Loucy (cell line): ENCODE data around the gene SLC28A1.

Experiments
- H2AFZ ChIP-seq: fragments of 200-600 bp; sonication (generic); 2 replicates; pipeline ENCODE4 v1.6.0; 2016; ENCODE audit warnings: antibody characterized with exemption, mild to moderate bottlenecking, low read length, moderate library complexity
- H3F3A ChIP-seq: fragments of 200-600 bp; 2 replicates; pipeline ENCODE4 v1.6.0; 2016; ENCODE audit warnings: antibody characterized with exemption, low read depth, mild to moderate bottlenecking
- H3K27me3 ChIP-seq: fragments of 200-600 bp; sonication (generic); 2 replicates; pipeline ENCODE4 v1.6.1; 2014; ENCODE audit warnings: low read length, mild to moderate bottlenecking; ENCODE audit not compliant: insufficient read depth, poor library complexity, severe bottlenecking
- H3K36me3 ChIP-seq: fragments of 200-600 bp; sonication (generic); 2 replicates; pipeline ENCODE4 v1.6.1; 2016; ENCODE audit warnings: low read length; ENCODE audit not compliant: insufficient read depth
- H3K4me1 ChIP-seq: fragments of 200-600 bp; sonication (generic); 2 replicates; pipeline ENCODE4 v1.5.1; 2014; ENCODE audit warnings: low read length, mild to moderate bottlenecking; ENCODE audit not compliant: insufficient read depth, poor library complexity, severe bottlenecking
- H3K4me2 ChIP-seq: fragments of 200-600 bp; sonication (generic); 2 replicates; pipeline ENCODE4 v1.6.0; 2014; ENCODE audit warnings: antibody characterized with exemption, low read length, low read depth, mild to moderate bottlenecking; ENCODE audit not compliant: poor library complexity, severe bottlenecking
- H3K4me3 ChIP-seq: fragments of 200-600 bp; sonication (generic); 2 replicates; pipeline ENCODE4 v1.5.1; 2014; ENCODE audit warnings: low read length, mild to moderate bottlenecking, mixed read lengths; ENCODE audit not compliant: poor library complexity, severe bottlenecking
- H3K79me2 ChIP-seq: fragments of 200-600 bp; sonication (generic); 2 replicates; pipeline ENCODE4 v1.6.1; 2014; ENCODE audit warnings: low read length; ENCODE audit not compliant: insufficient read depth
- H3K9ac ChIP-seq: fragments of 200-600 bp; sonication (generic); 2 replicates; pipeline ENCODE4 v1.6.0; 2014; ENCODE audit warnings: mild to moderate bottlenecking, low read depth, low read length, moderate library complexity; ENCODE audit not compliant: poor library complexity, severe bottlenecking
- H3K9me2 ChIP-seq: fragments of 200-600 bp; sonication (generic); replicated peaks from 2 replicates; pipeline ENCODE4 v1.6.1; 2016; ENCODE audit warnings: low read depth, low read length, mixed read lengths
- H3K9me3 ChIP-seq: fragments of 200-600 bp; sonication (generic); 2 replicates; pipeline ENCODE4 v1.6.1; 2014; ENCODE audit warnings: mild to moderate bottlenecking, antibody characterized with exemption, low read length, low read depth; ENCODE audit not compliant: insufficient read depth
- H4K20me1 ChIP-seq: fragments of 200-600 bp; sonication (generic); 2 replicates; pipeline ENCODE4 v1.6.0; 2014; ENCODE audit warnings: antibody characterized with exemption, low read length, mild to moderate bottlenecking; ENCODE audit not compliant: insufficient read depth, poor library complexity, severe bottlenecking
- EZH2phosphoT487 ChIP-seq: fragments of 200-600 bp; IDR thresholded peaks from 2 replicates; pipeline ENCODE4 v1.6.1; 2018; ENCODE audit warnings: antibody characterized with exemption, mild to moderate bottlenecking, moderate library complexity, borderline replicate concordance
- TF ChIP-seq, protein P1 (sequence below): fragments of 200-600 bp; sonication (generic); conservative IDR thresholded peaks from 2 replicates; pipeline ENCODE4 v1.5.1; 2014; ENCODE audit warnings: mild to moderate bottlenecking, antibody characterized with exemption, low read length

SLC28A1 gene

DNA sequence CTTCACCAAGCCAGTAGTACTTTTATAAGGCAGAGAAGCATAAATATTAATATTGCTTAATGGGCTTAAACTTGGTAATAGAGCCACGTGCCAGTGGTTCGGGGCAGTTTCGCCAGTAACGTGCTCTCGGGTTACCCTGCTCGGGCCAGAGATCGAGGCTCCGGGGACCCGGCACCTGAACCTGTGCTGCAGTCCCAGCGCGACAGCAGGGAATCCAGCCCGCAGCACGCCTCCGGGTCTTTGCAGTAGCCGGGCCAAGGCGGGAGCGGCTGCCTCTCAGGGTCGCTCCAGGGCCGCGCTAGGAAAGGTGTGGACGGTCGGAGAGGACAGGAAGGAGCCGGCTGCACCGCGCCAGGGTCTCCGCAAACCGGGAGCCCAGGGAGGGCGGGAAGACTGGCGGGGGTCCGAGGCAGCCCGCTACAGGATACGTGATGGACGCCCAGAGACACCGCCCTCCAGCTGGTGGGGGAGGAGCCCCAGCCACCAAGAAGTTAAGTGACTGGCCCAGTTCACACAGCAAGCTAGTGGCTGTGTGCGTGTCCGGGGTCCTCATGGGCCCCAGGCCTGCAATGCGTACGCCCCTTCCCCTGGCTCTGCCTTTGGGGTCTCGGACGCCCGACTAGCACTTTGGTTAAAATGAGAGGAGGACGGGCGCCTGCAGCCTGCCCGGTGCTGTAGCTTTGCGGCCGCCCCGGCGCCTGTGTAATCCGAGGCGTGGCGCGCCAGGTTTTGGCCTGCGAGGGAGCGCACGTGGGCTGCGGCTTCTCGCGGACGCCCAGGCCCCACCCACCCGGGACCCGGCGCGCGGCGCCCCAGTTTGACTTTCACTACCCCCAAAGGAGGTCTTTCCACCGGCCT is 96.0 kb downstream of the SLC28A1 start:
- H3K4me3 ChIP-seq, result peak overlapping the region; percentile 79
- H3K9me2 ChIP-seq, result no peaks in the 10 kb centered on the region
- H3F3A ChIP-seq, result peaks cover 7% of the 10 kb centered on the region; the same call in 1 of the 2 replicates
- no peaks in the 10 kb centered on the region for H3K9me3 ChIP-seq
- H2AFZ ChIP-seq, result peak overlapping the region; percentile 89
- peaks cover 34% of the 10 kb centered on the region for H3K4me1 ChIP-seq
- peaks cover 38% of the 10 kb centered on the region for H3K79me2 ChIP-seq
- no peaks in the 10 kb centered on the region for H3K27me3 ChIP-seq
- peak overlapping the region; percentile 72 for H3K4me2 ChIP-seq
- TF ChIP-seq EZH2phosphoT487, result no peak
- H3K36me3 ChIP-seq, result no peaks in the 10 kb centered on the region
- peak overlapping the region; percentile 75 for H3K9ac ChIP-seq
- H4K20me1 ChIP-seq, result peaks cover 17% of the 10 kb centered on the region

DNA sequence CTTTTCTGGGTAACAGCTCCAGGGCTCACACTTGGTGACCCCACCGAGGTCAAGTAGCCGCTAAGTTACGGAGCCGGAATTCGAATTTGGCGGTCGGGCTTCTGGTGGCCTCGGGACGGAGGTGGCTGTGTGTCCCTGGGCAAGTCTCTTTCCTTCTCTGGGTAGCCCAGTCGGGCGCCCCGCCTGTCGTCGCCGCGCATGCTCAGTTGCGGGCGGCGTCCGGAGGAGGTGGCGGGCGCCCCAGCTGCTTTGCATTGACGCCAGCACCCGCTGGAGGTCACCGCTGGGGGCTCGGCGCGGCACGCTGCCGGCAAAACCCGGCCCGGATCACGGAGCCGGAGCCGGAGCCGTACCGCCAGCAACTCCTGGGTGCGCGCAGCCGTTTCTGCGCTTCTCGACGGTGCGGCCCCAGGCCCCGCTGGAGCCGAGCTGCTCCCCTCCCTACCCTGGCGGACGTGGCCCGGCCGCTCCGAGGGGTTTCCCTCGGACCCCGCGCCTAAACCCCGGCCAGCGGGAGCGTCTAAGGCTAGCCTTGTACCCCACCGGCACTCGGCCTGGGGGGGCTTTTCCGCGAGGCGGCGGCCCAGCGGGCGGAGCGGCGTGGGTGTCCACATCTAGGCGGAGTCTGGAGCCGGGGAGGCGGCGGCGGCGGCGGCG is 96.7 kb downstream of the SLC28A1 start:
- Histone ChIP-seq H3K4me1 (peaks cover 36% of the 10 kb centered on the region), H4K20me1 (peaks cover 19% of the 10 kb centered on the region), H3K9me3 (no peaks in the 10 kb centered on the region), H3K36me3 (no peaks in the 10 kb centered on the region), H3K9ac (peak overlapping the region; percentile 75), H3K4me3 (peak overlapping the region; percentile 79), H3K9me2 (no peaks in the 10 kb centered on the region), H3F3A (peaks cover 7% of the 10 kb centered on the region; the same call in 1 of the 2 replicates), H3K79me2 (peaks cover 45% of the 10 kb centered on the region), H2AFZ (peak overlapping the region; percentile 92), H3K4me2 (peak overlapping the region; percentile 72), H3K27me3 (no peaks in the 10 kb centered on the region)
- TF ChIP-seq EZH2phosphoT487, result no peak
- TF ChIP-seq, protein P1, sequence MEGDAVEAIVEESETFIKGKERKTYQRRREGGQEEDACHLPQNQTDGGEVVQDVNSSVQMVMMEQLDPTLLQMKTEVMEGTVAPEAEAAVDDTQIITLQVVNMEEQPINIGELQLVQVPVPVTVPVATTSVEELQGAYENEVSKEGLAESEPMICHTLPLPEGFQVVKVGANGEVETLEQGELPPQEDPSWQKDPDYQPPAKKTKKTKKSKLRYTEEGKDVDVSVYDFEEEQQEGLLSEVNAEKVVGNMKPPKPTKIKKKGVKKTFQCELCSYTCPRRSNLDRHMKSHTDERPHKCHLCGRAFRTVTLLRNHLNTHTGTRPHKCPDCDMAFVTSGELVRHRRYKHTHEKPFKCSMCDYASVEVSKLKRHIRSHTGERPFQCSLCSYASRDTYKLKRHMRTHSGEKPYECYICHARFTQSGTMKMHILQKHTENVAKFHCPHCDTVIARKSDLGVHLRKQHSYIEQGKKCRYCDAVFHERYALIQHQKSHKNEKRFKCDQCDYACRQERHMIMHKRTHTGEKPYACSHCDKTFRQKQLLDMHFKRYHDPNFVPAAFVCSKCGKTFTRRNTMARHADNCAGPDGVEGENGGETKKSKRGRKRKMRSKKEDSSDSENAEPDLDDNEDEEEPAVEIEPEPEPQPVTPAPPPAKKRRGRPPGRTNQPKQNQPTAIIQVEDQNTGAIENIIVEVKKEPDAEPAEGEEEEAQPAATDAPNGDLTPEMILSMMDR, result no peak

GRCh38 chr15:84981711-84982300 is 97.3 kb downstream of the SLC28A1 start, which contains the start of gene PDE8A:
TSS of gene PDE8A (plus strand) at chr15:84981856. CDS start at chr15:84982163, 307 bp downstream.
- H3K36me3 ChIP-seq, result no peaks in the 10 kb centered on the region

More at GRCh38 chr15:84981711-84982300, 97.3 kb downstream of the SLC28A1 start, which contains the start of gene PDE8A:
- Histone ChIP-seq H3K4me3 (peak within 1 kb of the TSS; percentile 79), H3K4me2 (peak within 1 kb of the TSS; percentile 81), H3K27me3 (no peaks in the 10 kb centered on the region), H3K9me2 (no peaks in the 10 kb centered on the region), H3K9me3 (no peaks in the 10 kb centered on the region), H4K20me1 (peaks cover 19% of the 10 kb centered on the region), H3F3A (peaks cover 7% of the 10 kb centered on the region; the same call in 1 of the 2 replicates), H3K9ac (peak within 1 kb of the TSS; percentile 75), H3K79me2 (peaks cover 51% of the 10 kb centered on the region), H3K4me1 (peaks cover 38% of the 10 kb centered on the region), H2AFZ (peak within 1 kb of the TSS; percentile 92)
- TF ChIP-seq, protein P1, result no peak
- TF ChIP-seq EZH2phosphoT487, result no peak
